GM23338 (cell line): ENCODE measurements around the gene CHCHD6. TPM values are rescaled to one million over a fixed set of nuclear protein-coding genes. Genes with fewer than 3 reads are reported as not detected.

ENCODE experiments used
- ATAC-seq: fragments of 200-7000 bp; cut with Tn5 transposase; 3 replicates; pipeline ENCODE4 v1.9.1; 2020
- DNase-seq: peaks from one replicate; pipeline ENCODE4 v3.0.0-alpha.2; 2015; ENCODE audit warnings: low spot score
- H2AFZ ChIP-seq: fragments of 200-600 bp; sonication (generic); 2 replicates; pipeline ENCODE4 v1.8.0; 2016; ENCODE audit warnings: antibody characterized with exemption, mild to moderate bottlenecking, moderate library complexity
- H3F3A ChIP-seq: fragments of 200-600 bp; sonication (generic); replicated peaks from 2 replicates; pipeline ENCODE4 v1.8.0; 2017; ENCODE audit warnings: antibody characterized with exemption, mixed run types, low read depth
- H3K27ac ChIP-seq: fragments of 200-600 bp; sonication (generic); 2 replicates; pipeline ENCODE4 v1.6.1; 2016; ENCODE audit warnings: low read depth
- H3K27me3 ChIP-seq: fragments of 200-600 bp; sonication (generic); 2 replicates; pipeline ENCODE4 v1.8.0; 2016; ENCODE audit warnings: mild to moderate bottlenecking, mixed run types, moderate library complexity; ENCODE audit not compliant: insufficient read depth
- H3K36me3 ChIP-seq: fragments of 200-600 bp; sonication (generic); 2 replicates; pipeline ENCODE4 v1.8.0; 2016; ENCODE audit warnings: mild to moderate bottlenecking; ENCODE audit not compliant: insufficient read depth
- H3K4me1 ChIP-seq: fragments of 200-600 bp; sonication (generic); 2 replicates; pipeline ENCODE4 v1.8.0; 2016; ENCODE audit warnings: mild to moderate bottlenecking, moderate library complexity; ENCODE audit not compliant: insufficient read depth
- H3K4me2 ChIP-seq: fragments of 200-600 bp; sonication (generic); 2 replicates; pipeline ENCODE4 v1.7.1; 2017; ENCODE audit warnings: mixed run types
- H3K4me3 ChIP-seq: fragments of 200-600 bp; sonication (generic); 2 replicates; pipeline ENCODE4 v1.6.1; 2016; ENCODE audit warnings: mixed run types
- H3K79me2 ChIP-seq: fragments of 200-600 bp; sonication (generic); replicated peaks from 2 replicates; pipeline ENCODE4 v1.8.0; 2017; ENCODE audit warnings: mild to moderate bottlenecking; ENCODE audit not compliant: insufficient read depth
- H3K9me2 ChIP-seq: fragments of 200-600 bp; sonication (generic); 2 replicates; pipeline ENCODE4 v1.8.0; 2017; ENCODE audit not compliant: insufficient read depth
- H4K20me1 ChIP-seq: fragments of 200-600 bp; sonication (generic); replicated peaks from 2 replicates; pipeline ENCODE4 v1.8.0; 2017; ENCODE audit warnings: mild to moderate bottlenecking; ENCODE audit not compliant: insufficient read depth
- H3K27ac Mint-ChIP-seq: 2 replicates; pipeline ENCODE4 v1.8.0; 2020; ENCODE audit warnings: inconsistent platforms, mild to moderate bottlenecking, moderate library complexity, mixed read lengths
- H3K27me3 Mint-ChIP-seq: 3 replicates; pipeline ENCODE4 v1.8.0; 2022; ENCODE audit warnings: low read depth, mild to moderate bottlenecking, moderate library complexity, mixed read lengths, inconsistent platforms; ENCODE audit not compliant: insufficient read depth, poor library complexity
- H3K36me3 Mint-ChIP-seq: 3 replicates; pipeline ENCODE4 v1.8.0; 2021; ENCODE audit warnings: low read depth, mild to moderate bottlenecking, inconsistent platforms, moderate library complexity, mixed read lengths
- H3K4me1 Mint-ChIP-seq: 3 replicates; pipeline ENCODE4 v1.8.0; 2020; ENCODE audit warnings: mild to moderate bottlenecking, inconsistent platforms, mixed read lengths
- H3K4me3 Mint-ChIP-seq: 3 replicates; pipeline ENCODE4 v1.8.0; 2021; ENCODE audit warnings: moderate library complexity, mild to moderate bottlenecking, inconsistent platforms, mixed read lengths
- H3K9me3 Mint-ChIP-seq: 3 replicates; pipeline ENCODE4 v1.8.0; 2020; ENCODE audit warnings: moderate library complexity, mild to moderate bottlenecking, inconsistent platforms, mixed read lengths
- CREB1 ChIP-seq: fragments of 250-450 bp; sonication (Bioruptor Pico); IDR thresholded peaks from 2 replicates; pipeline ENCODE4 v1.5.0; 2020; ENCODE audit warnings: low read depth, mild to moderate bottlenecking, moderate library complexity
- CTCF ChIP-seq, 2 experiments: fragments of 200-600 bp in 1 of 2; sonication (generic) in 1 of 2; conservative IDR thresholded peaks; 2 replicates each; pipeline versions ENCODE4 v1.5.1 to v1.6.1; 2016 to 2017; ENCODE audit warnings: antibody characterized with exemption in 2 of 2, low read depth in 2 of 2, mild to moderate bottlenecking in 2 of 2, moderate library complexity in 1 of 2
- ETS1 ChIP-seq: IDR thresholded peaks from 2 replicates; pipeline ENCODE4 v1.6.1; 2016; ENCODE audit warnings: antibody characterized with exemption
- EZH2 ChIP-seq: fragments of 200-600 bp; sonication (generic); IDR thresholded peaks from one replicate; pipeline ENCODE4 v1.8.0; 2017; ENCODE audit warnings: antibody characterized with exemption, mild to moderate bottlenecking, low read depth; ENCODE audit not compliant: unreplicated experiment
- EZH2phosphoT487 ChIP-seq: fragments of 200-600 bp; sonication (generic); IDR thresholded peaks from one replicate; pipeline ENCODE4 v1.8.1; 2018; ENCODE audit warnings: antibody characterized with exemption; ENCODE audit not compliant: unreplicated experiment
- JUNB ChIP-seq: IDR thresholded peaks from one replicate; pipeline ENCODE4 v1.6.1; 2016; ENCODE audit warnings: antibody characterized with exemption; ENCODE audit not compliant: unreplicated experiment
- NANOG ChIP-seq: IDR thresholded peaks from 2 replicates; pipeline ENCODE4 v1.6.1; 2016; ENCODE audit warnings: antibody characterized with exemption, borderline replicate concordance
- POLR2AphosphoS5 ChIP-seq: IDR thresholded peaks from 2 replicates; pipeline ENCODE4 v1.6.1; 2016; ENCODE audit warnings: antibody characterized with exemption, low read depth
- REST ChIP-seq: IDR thresholded peaks from one replicate; pipeline ENCODE4 v1.6.1; 2018; ENCODE audit warnings: antibody characterized with exemption; ENCODE audit not compliant: unreplicated experiment
- STAT1 ChIP-seq: IDR thresholded peaks from one replicate; pipeline ENCODE4 v1.6.1; 2016; ENCODE audit warnings: antibody characterized with exemption; ENCODE audit not compliant: unreplicated experiment
- ZNF114 ChIP-seq: fragments of 250-450 bp; sonication (Bioruptor Pico); IDR thresholded peaks from 2 replicates; pipeline ENCODE4 v1.5.0; 2020; ENCODE audit warnings: mild to moderate bottlenecking, moderate library complexity
- ZNF331 ChIP-seq: fragments of 250-450 bp; sonication (Bioruptor Pico); IDR thresholded peaks from 2 replicates; pipeline ENCODE4 v1.5.0; 2020; ENCODE audit warnings: low read depth, mild to moderate bottlenecking, moderate library complexity
- ZNF462 ChIP-seq: fragments of 250-450 bp; sonication (Bioruptor Pico); IDR thresholded peaks from 2 replicates; pipeline ENCODE4 v1.5.0; 2020; ENCODE audit warnings: mild to moderate bottlenecking, moderate library complexity
- polyA plus RNA-seq: library from polyadenylated mRNA; unstranded; fragments of >200 nt; fragmentation: Nextera tagmentation; extraction: Ambion mirVana; gene quantifications from 2 replicates; pipeline ENCODE4 v1.2.1, GENCODE V29; 2016
- total RNA-seq: library from RNA; depleted of rRNA; stranded (reverse); fragments of >200 nt; shearing (Covaris generic); gene quantifications from 2 replicates; pipeline ENCODE4 v1.2.3, GENCODE V29; 2014

The CHCHD6 gene
- total and polyA plus RNA-seq, 2 experiments from 2014 or later = 28.8 to 43.0 TPM

- Histone ChIP-seq H3K36me3 (no peaks in the 10 kb centered on the region), H3K4me1 (peaks cover 4% of the 10 kb centered on the region), H3F3A (no peaks in the 10 kb centered on the region), H3K27me3 (peaks cover 7% of the 10 kb centered on the region), H3K9me2 (no peaks in the 10 kb centered on the region), H2AFZ (no peak overlapping the region), H3K4me3 (no peak overlapping the region), H4K20me1 (no peaks in the 10 kb centered on the region), H3K79me2 (no peaks in the 10 kb centered on the region), H3K27ac (no peak overlapping the region), H3K4me2 (no peak overlapping the region)
- Mint-ChIP-seq H3K27me3 (peaks cover 3% of the 10 kb centered on the region), H3K36me3 (no peaks in the 10 kb centered on the region), H3K27ac (no peak overlapping the region), H3K4me1 (peaks cover 26% of the 10 kb centered on the region), H3K9me3 (no peaks in the 10 kb centered on the region), H3K4me3 (no peak overlapping the region)
- TF ChIP-seq STAT1 (no peak), NANOG (no peak), JUNB (no peak), EZH2phosphoT487 (no peak), ZNF114 (CRISPR knock-in tag) (no peak), CTCF (conservative IDR thresholded peaks at IDR 0.05; ENCODE audit: low read depth in 2 of 2) (no peak), REST (no peak), POLR2AphosphoS5 (no peak), EZH2 (no peak), ZNF331 (CRISPR knock-in tag) (no peak), ZNF462 (CRISPR knock-in tag) (no peak), CREB1 (CRISPR knock-in tag) (no peak), ETS1 (no peak)
- ATAC-seq (no peak), DNase-seq (no peak)
These were observed 19.0 kb upstream of the CHCHD6 start for GRCh38 chr3:126685021-126685420.
